ENCODE data around the gene ZNF362.

The ZNF362 gene

GRCh38 chr1:33256221-33256470 lies 146 bp upstream of the ZNF362 start:
- no peaks in the 10 kb centered on the region for H3K9me3 ChIP-seq (ENCODE audit: control insufficient read depth, low read length)
- H3K4me1 ChIP-seq (ENCODE audit: control insufficient read depth, insufficient read depth, low read length, poor library complexity, severe bottlenecking): peaks cover 14% of the 10 kb centered on the region
- H3K27me3 ChIP-seq (replicated peaks; ENCODE audit: control insufficient read depth, insufficient read depth, low read length, poor library complexity, severe bottlenecking): no peaks in the 10 kb centered on the region
- no peaks in the 10 kb centered on the region for H3K36me3 ChIP-seq (ENCODE audit: control insufficient read depth, insufficient read depth, low read length)
- DNase-seq: no peak
- H3K4me3 ChIP-seq (ENCODE audit: insufficient read depth, low read depth, low read length, poor library complexity, severe bottlenecking): no peak overlapping the region
- no peak overlapping the region for H3K27ac ChIP-seq (ENCODE audit: insufficient read depth, low read length, poor library complexity, severe bottlenecking)

GRCh38 chr1:33257207-33257771 lies 997 bp downstream of the ZNF362 start:
- Histone ChIP-seq H3K9me3 (ENCODE audit: control insufficient read depth, low read length) (no peaks in the 10 kb centered on the region), H3K4me1 (ENCODE audit: control insufficient read depth, insufficient read depth, low read length, poor library complexity, severe bottlenecking) (peaks cover 14% of the 10 kb centered on the region)
- DNase-seq: no peak

GRCh38 chr1:33257772-33258712 lies 1.8 kb downstream of the ZNF362 start:
- H3K4me3 ChIP-seq (ENCODE audit: insufficient read depth, low read depth, low read length, poor library complexity, severe bottlenecking): peak overlapping the region; percentile 76
- H3K27me3 ChIP-seq (replicated peaks; ENCODE audit: control insufficient read depth, insufficient read depth, low read length, poor library complexity, severe bottlenecking): no peaks in the 10 kb centered on the region
- no peak overlapping the region for H3K27ac ChIP-seq (ENCODE audit: insufficient read depth, low read length, poor library complexity, severe bottlenecking)
- H3K9me3 ChIP-seq (ENCODE audit: control insufficient read depth, low read length): no peaks in the 10 kb centered on the region
- no peak for DNase-seq
- peaks cover 14% of the 10 kb centered on the region for H3K4me1 ChIP-seq (ENCODE audit: control insufficient read depth, insufficient read depth, low read length, poor library complexity, severe bottlenecking)
- H3K36me3 ChIP-seq (ENCODE audit: control insufficient read depth, insufficient read depth, low read length): no peaks in the 10 kb centered on the region

More at GRCh38 chr1:33257207-33257771, 997 bp downstream of the ZNF362 start:
- Histone ChIP-seq H3K36me3 (ENCODE audit: control insufficient read depth, insufficient read depth, low read length) (no peaks in the 10 kb centered on the region), H3K27ac (ENCODE audit: insufficient read depth, low read length, poor library complexity, severe bottlenecking) (peak overlapping the region; percentile 67), H3K4me3 (ENCODE audit: insufficient read depth, low read depth, low read length, poor library complexity, severe bottlenecking) (peak overlapping the region; percentile 76), H3K27me3 (replicated peaks; ENCODE audit: control insufficient read depth, insufficient read depth, low read length, poor library complexity, severe bottlenecking) (no peaks in the 10 kb centered on the region)

GRCh38 chr1:33258788-33259274 lies 2.5 kb downstream of the ZNF362 start:
- H3K27ac ChIP-seq (ENCODE audit: insufficient read depth, low read length, poor library complexity, severe bottlenecking): no peak overlapping the region
- no peaks in the 10 kb centered on the region for H3K9me3 ChIP-seq (ENCODE audit: control insufficient read depth, low read length)
- H3K36me3 ChIP-seq (ENCODE audit: control insufficient read depth, insufficient read depth, low read length): no peaks in the 10 kb centered on the region
- no peak for DNase-seq
- peaks cover 14% of the 10 kb centered on the region for H3K4me1 ChIP-seq (ENCODE audit: control insufficient read depth, insufficient read depth, low read length, poor library complexity, severe bottlenecking)
- no peak overlapping the region for H3K4me3 ChIP-seq (ENCODE audit: insufficient read depth, low read depth, low read length, poor library complexity, severe bottlenecking)
- no peaks in the 10 kb centered on the region for H3K27me3 ChIP-seq (replicated peaks; ENCODE audit: control insufficient read depth, insufficient read depth, low read length, poor library complexity, severe bottlenecking)

- Histone ChIP-seq H3K9me3 (ENCODE audit: control insufficient read depth, low read length) (no peaks in the 10 kb centered on the region), H3K36me3 (ENCODE audit: control insufficient read depth, insufficient read depth, low read length) (no peaks in the 10 kb centered on the region), H3K4me3 (ENCODE audit: insufficient read depth, low read depth, low read length, poor library complexity, severe bottlenecking) (no peak overlapping the region), H3K27ac (ENCODE audit: insufficient read depth, low read length, poor library complexity, severe bottlenecking) (no peak overlapping the region), H3K4me1 (ENCODE audit: control insufficient read depth, insufficient read depth, low read length, poor library complexity, severe bottlenecking) (peaks cover 14% of the 10 kb centered on the region), H3K27me3 (replicated peaks; ENCODE audit: control insufficient read depth, insufficient read depth, low read length, poor library complexity, severe bottlenecking) (no peaks in the 10 kb centered on the region)
- no peak for DNase-seq
Observed at GRCh38 chr1:33259879-33260278, 3.6 kb downstream of the ZNF362 start.

GRCh38 chr1:33260439-33260838 lies 4.1 kb downstream of the ZNF362 start:
- Histone ChIP-seq H3K4me1 (ENCODE audit: control insufficient read depth, insufficient read depth, low read length, poor library complexity, severe bottlenecking) (peaks cover 14% of the 10 kb centered on the region), H3K27me3 (replicated peaks; ENCODE audit: control insufficient read depth, insufficient read depth, low read length, poor library complexity, severe bottlenecking) (no peaks in the 10 kb centered on the region)

GRCh38 chr1:33261344-33261743 lies 5.1 kb downstream of the ZNF362 start:
- no peak overlapping the region for H3K4me3 ChIP-seq (ENCODE audit: insufficient read depth, low read depth, low read length, poor library complexity, severe bottlenecking)
- no peaks in the 10 kb centered on the region for H3K27me3 ChIP-seq (replicated peaks; ENCODE audit: control insufficient read depth, insufficient read depth, low read length, poor library complexity, severe bottlenecking)
- H3K36me3 ChIP-seq (ENCODE audit: control insufficient read depth, insufficient read depth, low read length): no peaks in the 10 kb centered on the region
- peaks cover 14% of the 10 kb centered on the region for H3K4me1 ChIP-seq (ENCODE audit: control insufficient read depth, insufficient read depth, low read length, poor library complexity, severe bottlenecking)
- no peaks in the 10 kb centered on the region for H3K9me3 ChIP-seq (ENCODE audit: control insufficient read depth, low read length)
- no peak overlapping the region for H3K27ac ChIP-seq (ENCODE audit: insufficient read depth, low read length, poor library complexity, severe bottlenecking)
- no peak for DNase-seq

More at GRCh38 chr1:33260439-33260838, 4.1 kb downstream of the ZNF362 start:
- H3K9me3 ChIP-seq (ENCODE audit: control insufficient read depth, low read length): no peaks in the 10 kb centered on the region
- no peaks in the 10 kb centered on the region for H3K36me3 ChIP-seq (ENCODE audit: control insufficient read depth, insufficient read depth, low read length)
- H3K4me3 ChIP-seq (ENCODE audit: insufficient read depth, low read depth, low read length, poor library complexity, severe bottlenecking): no peak overlapping the region
- H3K27ac ChIP-seq (ENCODE audit: insufficient read depth, low read length, poor library complexity, severe bottlenecking): no peak overlapping the region
- no peak for DNase-seq

- no peaks in the 10 kb centered on the region for H3K27me3 ChIP-seq (replicated peaks; ENCODE audit: control insufficient read depth, insufficient read depth, low read length, poor library complexity, severe bottlenecking)
- H3K36me3 ChIP-seq (ENCODE audit: control insufficient read depth, insufficient read depth, low read length): no peaks in the 10 kb centered on the region
- no peak overlapping the region for H3K27ac ChIP-seq (ENCODE audit: insufficient read depth, low read length, poor library complexity, severe bottlenecking)
- no peaks in the 10 kb centered on the region for H3K9me3 ChIP-seq (ENCODE audit: control insufficient read depth, low read length)
- DNase-seq: no peak
- no peaks in the 10 kb centered on the region for H3K4me1 ChIP-seq (ENCODE audit: control insufficient read depth, insufficient read depth, low read length, poor library complexity, severe bottlenecking)
- H3K4me3 ChIP-seq (ENCODE audit: insufficient read depth, low read depth, low read length, poor library complexity, severe bottlenecking): no peak overlapping the region
Observed at GRCh38 chr1:33263890-33264504, 7.7 kb downstream of the ZNF362 start.

GRCh38 chr1:33265780-33266605 lies 9.7 kb downstream of the ZNF362 start:
- no peak for DNase-seq
- no peak overlapping the region for H3K4me3 ChIP-seq (ENCODE audit: insufficient read depth, low read depth, low read length, poor library complexity, severe bottlenecking)
- no peaks in the 10 kb centered on the region for H3K27me3 ChIP-seq (replicated peaks; ENCODE audit: control insufficient read depth, insufficient read depth, low read length, poor library complexity, severe bottlenecking)
- H3K36me3 ChIP-seq (ENCODE audit: control insufficient read depth, insufficient read depth, low read length): no peaks in the 10 kb centered on the region
- no peaks in the 10 kb centered on the region for H3K9me3 ChIP-seq (ENCODE audit: control insufficient read depth, low read length)
- H3K27ac ChIP-seq (ENCODE audit: insufficient read depth, low read length, poor library complexity, severe bottlenecking): no peak overlapping the region
- no peaks in the 10 kb centered on the region for H3K4me1 ChIP-seq (ENCODE audit: control insufficient read depth, insufficient read depth, low read length, poor library complexity, severe bottlenecking)
